Activated T-helper 1 cell treated with anti-CD3 and anti-CD28 coated beads, Interleukin-12 subunit alpha, Interleukin-12 subunit beta, Interleukin-2, Interleukin-4 antibody, amounts not matched to agents 30 ng/mL and 10 ng/mL and 1 ng/mL, durations not matched to agents 14 hours and 24 hours and 36 hours (primary cell): ENCODE data around the gene ABCD2. TPM values are rescaled to one million over a fixed set of nuclear protein-coding genes. Genes with fewer than 3 reads are reported as not detected.

Experiments
- DNase-seq: peaks from one replicate; pipeline ENCODE4 v3.0.0; 2021; ENCODE audit warnings: low spot score
- H3K27ac Mint-ChIP-seq: one replicate; pipeline ENCODE4 v1.8.0; 2021; ENCODE audit warnings: mild to moderate bottlenecking, mixed read lengths
- H3K27me3 Mint-ChIP-seq: one replicate; pipeline ENCODE4 v1.8.0; 2022; ENCODE audit warnings: mild to moderate bottlenecking, moderate library complexity, mixed read lengths; ENCODE audit not compliant: insufficient read depth
- H3K36me3 Mint-ChIP-seq: one replicate; pipeline ENCODE4 v1.8.0; 2021; ENCODE audit warnings: low read depth, mixed read lengths
- H3K4me1 Mint-ChIP-seq: one replicate; pipeline ENCODE4 v1.8.0; 2021; ENCODE audit warnings: low read depth, mixed read lengths
- H3K4me3 Mint-ChIP-seq: one replicate; pipeline ENCODE4 v1.8.0; 2021; ENCODE audit warnings: mild to moderate bottlenecking, moderate library complexity, mixed read lengths
- H3K9me3 Mint-ChIP-seq: one replicate; pipeline ENCODE4 v1.8.0; 2021; ENCODE audit warnings: mixed read lengths
- intact Hi-C: fragments of 100-400 bp; cut with micrococcal nuclease; formaldehyde crosslinking; loops from one replicate; pipeline ENCODE4 v1.15.1; 2024
- total RNA-seq: library from RNA; stranded (reverse); gene quantifications from 2 replicates; pipeline ENCODE4 v1.2.3, GENCODE V29; 2022

Gene ABCD2
- total RNA-seq, 1 donor from 2014 or later = 7.8 TPM

- Mint-ChIP-seq H3K27ac (no peak overlapping the region), H3K4me3 (no peak overlapping the region), H3K27me3 (no peaks in the 10 kb centered on the region), H3K36me3 (no peaks in the 10 kb centered on the region), H3K9me3 (peaks cover 4% of the 10 kb centered on the region), H3K4me1 (no peaks in the 10 kb centered on the region)
- intact Hi-C loops = no loop called here
- no peak for DNase-seq
Measured at GRCh38 chr12:39505554-39505953, 114.0 kb downstream of the ABCD2 start.

- intact Hi-C loops = no loop called here
- peaks cover 4% of the 10 kb centered on the region for H3K9me3 Mint-ChIP-seq
- no peaks in the 10 kb centered on the region for H3K4me1 Mint-ChIP-seq
- H3K4me3 Mint-ChIP-seq = no peak overlapping the region
- H3K36me3 Mint-ChIP-seq = no peaks in the 10 kb centered on the region
- H3K27ac Mint-ChIP-seq = no peak overlapping the region
- DNase-seq = no peak
- H3K27me3 Mint-ChIP-seq = no peaks in the 10 kb centered on the region
Measured at GRCh38 chr12:39505023-39505422, 114.6 kb downstream of the ABCD2 start.

GRCh38 chr12:39503439-39503838 is 116.2 kb downstream of the ABCD2 start:
- Mint-ChIP-seq H3K9me3 (no peaks in the 10 kb centered on the region), H3K4me3 (no peak overlapping the region), H3K4me1 (no peaks in the 10 kb centered on the region), H3K27ac (no peak overlapping the region), H3K27me3 (no peaks in the 10 kb centered on the region), H3K36me3 (no peaks in the 10 kb centered on the region)
- intact Hi-C loops = no loop called here
- DNase-seq = no peak

- H3K4me1 Mint-ChIP-seq = no peaks in the 10 kb centered on the region
- H3K27ac Mint-ChIP-seq = no peak overlapping the region
- H3K9me3 Mint-ChIP-seq = no peaks in the 10 kb centered on the region
- H3K4me3 Mint-ChIP-seq = no peak overlapping the region
- intact Hi-C loops = no loop called here
- no peaks in the 10 kb centered on the region for H3K36me3 Mint-ChIP-seq
- DNase-seq = no peak
- no peaks in the 10 kb centered on the region for H3K27me3 Mint-ChIP-seq
Measured at GRCh38 chr12:39502726-39503125, 116.9 kb downstream of the ABCD2 start.

Other genes starting within 250 kb of the ABCD2 start
- gene KIF21A, start 176.7 kb downstream of the ABCD2 start, total RNA-seq = 23.3 and 25.2 TPM in 2 replicates